GM12878 (cell line): ENCODE data around the gene HAPLN2. TPM values are rescaled to one million over a fixed set of nuclear protein-coding genes. Genes with fewer than 3 reads are reported as not detected.

Experiments used
- ATAC-seq: fragments of 200-7000 bp; cut with Tn5 transposase; 3 replicates; pipeline ENCODE4 v1.9.1; 2020; ENCODE audit warnings: mild to moderate bottlenecking, moderate library complexity
- BruUV-seq: library from RNA; stranded (reverse); fragments of 400-500 nt; replicated peaks from 2 replicates; lab custom pipeline; 2021; lab: Mats Ljungman, UMichigan
- CTCF ChIA-PET: fragments of 300-600 bp; sonication (Branson Sonifier 250); formaldehyde crosslinking; extraction: SDS; loops from one replicate; lab custom pipeline; 2021; ENCODE audit warnings: inconsistent platforms; lab: Yijun Ruan, JAX
- POLR2A ChIA-PET: fragments of 350-600 bp; formaldehyde crosslinking; extraction: SDS; loops from one replicate; lab custom pipeline; 2021; ENCODE audit warnings: inconsistent platforms; lab: Charles Lee
- RAD21 ChIA-PET: fragments of 300-600 bp; sonication (Branson Sonifier 250); formaldehyde crosslinking; loops from one replicate; lab custom pipeline; 2023; ENCODE audit warnings: antibody characterized with exemption; ENCODE audit not compliant: unreplicated experiment; lab: Charles Lee
- SMC1A ChIA-PET: fragments of 300-600 bp; sonication (Branson Sonifier 250); formaldehyde crosslinking; loops from one replicate; lab custom pipeline; 2023; ENCODE audit not compliant: unreplicated experiment, uncharacterized antibody; lab: Charles Lee
- DNase-seq: peaks from one replicate; pipeline ENCODE4 v3.0.0-alpha.2; 2011; ENCODE audit warnings: low read depth, low spot score
- FAIRE-seq: peaks from 3 replicates; lab custom pipeline; 2011; peaks lifted over from hg19 to GRCh38; lab: Jason Lieb, UNC
- H2AFZ ChIP-seq: 2 replicates; pipeline ENCODE4 v1.6.0; 2011; ENCODE audit warnings: low read depth, low read length, control low read depth; ENCODE audit not compliant: control insufficient read depth
- H3K27ac ChIP-seq: 2 replicates; pipeline ENCODE4 v1.5.1; 2011; ENCODE audit warnings: control low read depth; ENCODE audit not compliant: control insufficient read depth, insufficient read depth
- H3K27me3 ChIP-seq, 2 experiments: replicated peaks in 1 of 2; 2 replicates each; pipeline versions ENCODE4 v1.6.0 to v1.6.1; 2011; ENCODE audit warnings: low read length in 1 of 2; ENCODE audit not compliant: control insufficient read depth in 2 of 2, insufficient read depth in 2 of 2
- H3K36me3 ChIP-seq, 2 experiments: 2 replicates each; pipeline ENCODE4 v1.5.1; 2011; ENCODE audit warnings: low read length in 1 of 2; ENCODE audit not compliant: control insufficient read depth in 2 of 2, insufficient read depth in 2 of 2
- H3K4me1 ChIP-seq: 2 replicates; pipeline ENCODE4 v1.6.1; 2011; ENCODE audit warnings: mild to moderate bottlenecking, low read length, moderate library complexity, mixed read lengths; ENCODE audit not compliant: control insufficient read depth, insufficient read depth
- H3K4me2 ChIP-seq: 2 replicates; pipeline ENCODE4 v1.6.0; 2011; ENCODE audit warnings: control low read depth; ENCODE audit not compliant: control insufficient read depth, insufficient read depth
- H3K4me3 ChIP-seq: fragments of 200-600 bp; sonication (generic); 2 replicates; pipeline ENCODE4 v1.5.1; 2016
- H3K79me2 ChIP-seq: 2 replicates; pipeline ENCODE4 v1.6.0; 2011; ENCODE audit warnings: low read length; ENCODE audit not compliant: control insufficient read depth, insufficient read depth
- H3K9ac ChIP-seq: 2 replicates; pipeline ENCODE4 v1.8.0; 2011; ENCODE audit warnings: low read length, control low read depth, mixed read lengths; ENCODE audit not compliant: control insufficient read depth, insufficient read depth
- H3K9me3 ChIP-seq: replicated peaks from 3 replicates; pipeline ENCODE4 v1.5.1; 2011; ENCODE audit warnings: mild to moderate bottlenecking, low read length; ENCODE audit not compliant: control insufficient read depth, insufficient read depth
- H4K20me1 ChIP-seq: 2 replicates; pipeline ENCODE4 v1.6.0; 2011; ENCODE audit not compliant: control insufficient read depth, insufficient read depth
- FOXM1 ChIP-seq: IDR thresholded peaks from 2 replicates; pipeline ENCODE4 v1.6.1; 2012; ENCODE audit warnings: low read depth, mild to moderate bottlenecking, inconsistent platforms, low read length, moderate library complexity
- GATAD2B ChIP-seq: fragments of 450-650 bp; conservative IDR thresholded peaks from 2 replicates; pipeline ENCODE4 v1.6.1; 2017; ENCODE audit warnings: low read depth, mild to moderate bottlenecking, moderate library complexity
- ZNF592 ChIP-seq: fragments of 450-650 bp; IDR thresholded peaks from 2 replicates; pipeline ENCODE4 v1.6.1; 2017; ENCODE audit warnings: mild to moderate bottlenecking, moderate library complexity
- WGBS: methylation state at CpG from one replicate; pipeline ENCODE4 v1.1.6; 2016; ENCODE audit warnings: low lambda C conversion rate; ENCODE audit not compliant: insufficient replicate concordance, insufficient coverage; ENCODE audit errors: missing lambda C conversion rate; 5-methylcytosine and 5-hydroxymethylcytosine counted together
- in situ Hi-C: fragments of 300-500 bp; cut with MboI; formaldehyde crosslinking; loops from 9 replicates; pipeline ENCODE4 v1.14.3; 2018; ENCODE audit warnings: mixed read lengths
- intact Hi-C: fragments of 100-400 bp; cut with micrococcal nuclease; formaldehyde crosslinking; loops from one replicate; pipeline ENCODE4 v1.14.2; 2022; ENCODE audit not compliant: unreplicated experiment
- polyA plus RNA-seq, 11 experiments: library from polyadenylated mRNA; depleted of rRNA in 4 of 11; unstranded in 6 of 11; stranded (reverse) in 5 of 11; fragments of >200 nt; fragmentation: Nextera tagmentation in 4 of 11; fragmentation: Illumina TruSeq in 1 of 11; extraction: Ambion mirVana in 4 of 11; extraction: Trizol in 1 of 11; gene quantifications; 1 replicate in 1 of 11; 2 replicates in 10 of 11; pipeline versions ENCODE4 v1.2.1 to v1.2.3, GENCODE V29; 2011 to 2016; ENCODE audit warnings: inconsistent platforms in 2 of 11, missing spikeins in 2 of 11, low read depth in 1 of 11
- total RNA-seq, 4 experiments: library from RNA; depleted of rRNA in 3 of 4; stranded (reverse); fragments of >200 nt in 3 of 4; fragmentation: Illumina TruSeq in 1 of 4; extraction: Trizol in 1 of 4; gene quantifications; 2 replicates each; pipeline versions ENCODE4 v1.2.1 to v1.2.3, GENCODE V29; 2013 to 2021

HAPLN2 gene
- total and polyA plus RNA-seq, 10 of the 15 experiments (the other 5 are each of a cell fraction or from before 2014, with no cell fraction given) = 0.15 to 0.24 TPM; not detected in 8

- SMC1A ChIA-PET = no interaction called here
- in situ Hi-C loops (no loop called here), intact Hi-C loops (no loop called here)
- no peak overlapping the region for H3K9ac ChIP-seq
- DNase-seq = no peak
- no peaks in the 10 kb centered on the region for H3K9me3 ChIP-seq
- TF ChIP-seq FOXM1 = no peak
- no peak for TF ChIP-seq ZNF592
- no peak for TF ChIP-seq GATAD2B
- TF ChIP-seq, all 136 proteins: peak for 0
- 85% methylated on average over 1 of the region's 1 CpG for WGBS
- BruUV-seq = no TSS peak
- CTCF ChIA-PET = interaction anchor here (0.6 to 0.8 kb wide), 2 partner anchors 41 to 260 kb away, joined by 3 read pairs; no protein-coding TSS in a partner anchor
- POLR2A ChIA-PET = interaction anchor here (0.6 kb wide), 1 partner anchor 375 kb away, joined by 3 read pairs; no protein-coding TSS in a partner anchor
- H3K4me1 ChIP-seq = peaks cover 8% of the 10 kb centered on the region
- H2AFZ ChIP-seq = no peak overlapping the region
- no peak overlapping the region for H3K4me2 ChIP-seq
- H4K20me1 ChIP-seq = no peaks in the 10 kb centered on the region
- no peaks in the 10 kb centered on the region for H3K36me3 ChIP-seq
- H3K27me3 ChIP-seq = peaks cover 0 to 2% of the 10 kb centered on the region in 2 experiments; a peak in 3 of 4 replicates
- H3K4me3 ChIP-seq = no peak overlapping the region
- ATAC-seq (no peak), FAIRE-seq (no peak)
- RAD21 ChIA-PET = no interaction called here
- H3K27ac ChIP-seq = no peak overlapping the region
- H3K79me2 ChIP-seq = no peaks in the 10 kb centered on the region
Measured at GRCh38 chr1:156645666-156646065, 26.5 kb downstream of the HAPLN2 start.
